Right lobe of liver (tissue), 4 donors: Measurements from ENCODE around the gene CYTH3.

Experiments
- POLR2A ChIP-seq: fragments of 450-650 bp; IDR thresholded peaks from one replicate; pipeline ENCODE4 v1.6.1; 2017; ENCODE audit warnings: antibody characterized with exemption, mild to moderate bottlenecking
- TF ChIP-seq, protein P1 (sequence below), 4 donors: fragments of 200-600 bp in 3 of 4; fragments of 450-650 bp in 1 of 4; IDR thresholded peaks; one replicate each; pipeline versions ENCODE4 v1.5.1 to v1.8.0; 2016 to 2022; ENCODE audit warnings: antibody characterized with exemption in 4 of 4, mild to moderate bottlenecking in 2 of 4
- donor health status: DM: no; HTN: no; CAD: no.
- donor health status: DM: no; HTN: no; CAD: no.
- donor health status: DM: no; HTN: yes; CAD: no.

- TF ChIP-seq, protein P1, sequence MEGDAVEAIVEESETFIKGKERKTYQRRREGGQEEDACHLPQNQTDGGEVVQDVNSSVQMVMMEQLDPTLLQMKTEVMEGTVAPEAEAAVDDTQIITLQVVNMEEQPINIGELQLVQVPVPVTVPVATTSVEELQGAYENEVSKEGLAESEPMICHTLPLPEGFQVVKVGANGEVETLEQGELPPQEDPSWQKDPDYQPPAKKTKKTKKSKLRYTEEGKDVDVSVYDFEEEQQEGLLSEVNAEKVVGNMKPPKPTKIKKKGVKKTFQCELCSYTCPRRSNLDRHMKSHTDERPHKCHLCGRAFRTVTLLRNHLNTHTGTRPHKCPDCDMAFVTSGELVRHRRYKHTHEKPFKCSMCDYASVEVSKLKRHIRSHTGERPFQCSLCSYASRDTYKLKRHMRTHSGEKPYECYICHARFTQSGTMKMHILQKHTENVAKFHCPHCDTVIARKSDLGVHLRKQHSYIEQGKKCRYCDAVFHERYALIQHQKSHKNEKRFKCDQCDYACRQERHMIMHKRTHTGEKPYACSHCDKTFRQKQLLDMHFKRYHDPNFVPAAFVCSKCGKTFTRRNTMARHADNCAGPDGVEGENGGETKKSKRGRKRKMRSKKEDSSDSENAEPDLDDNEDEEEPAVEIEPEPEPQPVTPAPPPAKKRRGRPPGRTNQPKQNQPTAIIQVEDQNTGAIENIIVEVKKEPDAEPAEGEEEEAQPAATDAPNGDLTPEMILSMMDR (IDR thresholded peaks at IDR 0.05) = no peak
- TF ChIP-seq POLR2A = no peak
These were observed 120.3 kb downstream of the CYTH3 start for GRCh38 chr7:6151994-6152735.
